HepG2 (cell line): ENCODE data around the gene TBRG4. TPM values are rescaled to one million over a fixed set of nuclear protein-coding genes. Genes with fewer than 3 reads are reported as not detected.

Experiments used
- ATAC-seq: fragments of 200-7000 bp; cut with Tn5 transposase; 3 replicates; pipeline ENCODE4 v1.9.1; 2020; ENCODE audit warnings: mild to moderate bottlenecking, moderate library complexity
- Bru-seq: library from RNA; stranded (reverse); fragments of 400-500 nt; gene quantifications from one replicate; lab custom pipeline; 2021; lab: Mats Ljungman, UMichigan
- BruChase-seq, 2 experiments: library from RNA; stranded (reverse); fragments of 400-500 nt; gene quantifications; one replicate each; lab custom pipeline; 2021; lab: Mats Ljungman, UMichigan
- BruUV-seq: library from RNA; stranded (reverse); fragments of 400-500 nt; replicated peaks from 2 replicates; lab custom pipeline; 2021; lab: Mats Ljungman, UMichigan
- CTCF ChIA-PET: fragments of 300-600 bp; formaldehyde crosslinking; extraction: SDS; loops from one replicate; lab custom pipeline; 2021; ENCODE audit warnings: low total read pairs, inconsistent platforms, low intra/inter-chr PET ratio; lab: Yijun Ruan, JAX
- POLR2A ChIA-PET: fragments of 350-600 bp; sonication (Branson Sonifier 250); formaldehyde crosslinking; loops from one replicate; lab custom pipeline; 2020; ENCODE audit warnings: antibody characterized with exemption, inconsistent platforms; lab: Yijun Ruan, JAX
- DNase-seq: peaks from one replicate; pipeline ENCODE4 v3.0.0-alpha.2; 2015; ENCODE audit warnings: low spot score
- FAIRE-seq: peaks from 3 replicates; lab custom pipeline; 2011; peaks lifted over from hg19 to GRCh38; lab: Jason Lieb, UNC
- H2AFZ ChIP-seq: one replicate; pipeline ENCODE4 v1.6.1; 2011; ENCODE audit warnings: low read length, inconsistent platforms
- H3K27ac ChIP-seq: fragments of 300-600 bp; 3 replicates; pipeline ENCODE4 v1.8.0; 2011; ENCODE audit warnings: mixed run types, mild to moderate bottlenecking, mixed read lengths, low read length, inconsistent platforms; ENCODE audit not compliant: insufficient read depth; ENCODE audit errors: extremely low read length
- H3K27me3 ChIP-seq, 2 experiments: fragments of 200-600 bp in 1 of 2; 2 replicates in 1 of 2; 3 replicates in 1 of 2; pipeline versions ENCODE4 v1.6.0 to v1.8.0; 2011; ENCODE audit warnings: low read length in 2 of 2, mild to moderate bottlenecking in 2 of 2, moderate library complexity in 2 of 2, inconsistent platforms in 1 of 2; ENCODE audit not compliant: insufficient read depth in 2 of 2, control insufficient read depth in 1 of 2
- H3K36me3 ChIP-seq, 2 experiments: fragments of 200-600 bp in 1 of 2; replicated peaks in 1 of 2; 2 replicates in 1 of 2; 3 replicates in 1 of 2; pipeline versions ENCODE4 v1.5.1 to v1.8.0; 2011; ENCODE audit warnings: low read length in 2 of 2, inconsistent platforms in 1 of 2; ENCODE audit not compliant: insufficient read depth in 2 of 2, control insufficient read depth in 1 of 2
- H3K4me1 ChIP-seq: 2 replicates; pipeline ENCODE4 v1.5.1; 2012; ENCODE audit warnings: low read length, inconsistent platforms; ENCODE audit not compliant: insufficient read depth
- H3K4me2 ChIP-seq: 2 replicates; pipeline ENCODE4 v1.6.0; 2011; ENCODE audit warnings: low read depth, low read length, inconsistent platforms
- H3K4me3 ChIP-seq, 3 experiments: fragments of 200-600 bp in 1 of 3; sonication (generic), shearing (Covaris generic) in 1 of 3; replicated peaks in 1 of 3; 2 replicates each; pipeline ENCODE4 v1.5.1; 2011 to 2016; ENCODE audit warnings: low read length in 3 of 3, inconsistent platforms in 2 of 3, low read depth in 2 of 3, mild to moderate bottlenecking in 2 of 3, control low read depth in 1 of 3, mixed read lengths in 1 of 3; ENCODE audit not compliant: insufficient read depth in 1 of 3
- H3K79me2 ChIP-seq: one replicate; pipeline ENCODE4 v1.6.1; 2011; ENCODE audit warnings: low read length, inconsistent platforms; ENCODE audit not compliant: insufficient read depth
- H3K9ac ChIP-seq: 2 replicates; pipeline ENCODE4 v1.6.0; 2011; ENCODE audit warnings: mild to moderate bottlenecking, low read depth, low read length, inconsistent platforms; ENCODE audit not compliant: insufficient read depth
- H3K9me3 ChIP-seq: 2 replicates; pipeline ENCODE4 v1.5.1; 2012; ENCODE audit warnings: mild to moderate bottlenecking, low read length
- H4K20me1 ChIP-seq: 2 replicates; pipeline ENCODE4 v1.6.0; 2011; ENCODE audit warnings: inconsistent platforms, mild to moderate bottlenecking, low read length, moderate library complexity; ENCODE audit not compliant: insufficient read depth
- ARID5B ChIP-seq: IDR thresholded peaks from 2 replicates; pipeline ENCODE4 v1.4.0; 2020; ENCODE audit warnings: mild to moderate bottlenecking, missing genetic modification reagents
- JDP2 ChIP-seq: sonication (generic); formaldehyde crosslinking; IDR thresholded peaks from 2 replicates; pipeline ENCODE4 v1.8.1; 2022; ENCODE audit warnings: missing genetic modification reagents, borderline replicate concordance
- KAT2B ChIP-seq: fragments of 150-350 bp; IDR thresholded peaks from 2 replicates; pipeline ENCODE4 v1.6.1; 2014; ENCODE audit warnings: low read depth, low read length, borderline replicate concordance
- SIN3A ChIP-seq: IDR thresholded peaks from 2 replicates; pipeline ENCODE4 v1.6.1; 2011; ENCODE audit warnings: low read depth, mild to moderate bottlenecking, control low read depth, low read length, borderline replicate concordance
- TCF12 ChIP-seq, 2 experiments: fragments of 450-650 bp in 1 of 2; sonication (generic) in 1 of 2; formaldehyde crosslinking in 1 of 2; IDR thresholded peaks; 2 replicates each; pipeline versions ENCODE4 v1.6.1 to v1.8.0; 2017 to 2022; ENCODE audit warnings: antibody characterized with exemption in 1 of 2, mild to moderate bottlenecking in 1 of 2, missing genetic modification reagents in 1 of 2, moderate library complexity in 1 of 2
- ZNF605 ChIP-seq: sonication (generic); formaldehyde crosslinking; IDR thresholded peaks from 2 replicates; pipeline ENCODE4 v1.8.0; 2022; ENCODE audit warnings: mild to moderate bottlenecking, missing genetic modification reagents
- ZNF713 ChIP-seq: sonication (generic); formaldehyde crosslinking; IDR thresholded peaks from 2 replicates; pipeline ENCODE4 v1.4.0; 2020; ENCODE audit warnings: mild to moderate bottlenecking, missing genetic modification reagents
- ZNF737 ChIP-seq: sonication (generic); formaldehyde crosslinking; IDR thresholded peaks from 2 replicates; pipeline ENCODE4 v1.5.0; 2020; ENCODE audit warnings: missing genetic modification reagents, mild to moderate bottlenecking, borderline replicate concordance
- WGBS: methylation state at CpG from one replicate; pipeline ENCODE4 v1.1.6; 2017; ENCODE audit warnings: low lambda C conversion rate; 5-methylcytosine and 5-hydroxymethylcytosine counted together
- in situ Hi-C: cut with HindIII; loops from 2 replicates; pipeline ENCODE4 v1.10.0; 2017; ENCODE audit warnings: low pct_unique_long_range_greater_than_20kb; ENCODE audit not compliant: extremely low pct_ligation_motif_present
- intact Hi-C: fragments of 100-400 bp; cut with micrococcal nuclease; formaldehyde crosslinking; loops from one replicate; pipeline ENCODE4 v1.10.0; 2022; ENCODE audit not compliant: unreplicated experiment
- long read RNA-seq, 2 experiments: library from RNA in 1 of 2; library from polyadenylated mRNA in 1 of 2; stranded (forward) in 1 of 2; unstranded in 1 of 2; transcript quantifications; one replicate each; pipeline ENCODE4 v2.0.0, GENCODE V29; 2019 to 2022
- polyA minus RNA-seq, 3 experiments: library from RNA; depleted of rRNA, polyadenylated mRNA; stranded (reverse); fragments of >200 nt; gene quantifications; 2 replicates each; pipeline ENCODE4 v1.2.3, GENCODE V29; 2011; ENCODE audit warnings: low replicate concordance in 1 of 3
- polyA plus RNA-seq, 8 experiments: library from polyadenylated mRNA; depleted of rRNA in 3 of 8; stranded (reverse) in 7 of 8; unstranded in 1 of 8; fragments of >200 nt; fragmentation: Illumina TruSeq in 4 of 8; extraction: Trizol in 4 of 8; gene quantifications; 2 replicates each; pipeline versions ENCODE4 v1.2.1 to v1.2.3, GENCODE V29; 2011 to 2016; ENCODE audit warnings: low read depth in 4 of 8, missing spikeins in 1 of 8, mixed read lengths in 1 of 8; ENCODE audit not compliant: insufficient read depth in 1 of 8
- total RNA-seq, 5 experiments: library from RNA; depleted of rRNA; stranded (reverse); fragments of >200 nt; fragmentation: Illumina TruSeq; extraction: Trizol; gene quantifications; 2 replicates each; pipeline ENCODE4 v1.2.3, GENCODE V29; 2016; ENCODE audit warnings: low read depth in 1 of 5
- TF ChIP-seq, protein P1 (sequence below): sonication (generic); formaldehyde crosslinking; IDR thresholded peaks from 2 replicates; pipeline ENCODE4 v1.9.0; 2021; ENCODE audit warnings: missing genetic modification reagents, mild to moderate bottlenecking, borderline replicate concordance

TBRG4 gene
- total RNA-seq (2016; rRNA removed; fragmentation: Illumina TruSeq; extraction: Trizol), result 87.8 and 90.3 TPM in 2 replicates
- 33.6 and 34.9 TPM in 2 replicates for total RNA-seq (2016; cell fraction: cytosol; rRNA removed; fragmentation: Illumina TruSeq; extraction: Trizol; ENCODE audit: low read depth)
- total RNA-seq (2016; cell fraction: insoluble cytoplasmic fraction; rRNA removed; fragmentation: Illumina TruSeq; extraction: Trizol), result 87.0 and 89.8 TPM in 2 replicates
- 33.7 and 38.0 TPM in 2 replicates for total RNA-seq (2016; cell fraction: membrane; rRNA removed; fragmentation: Illumina TruSeq; extraction: Trizol)
- 82.0 and 84.8 TPM in 2 replicates for total RNA-seq (2016; cell fraction: nucleus; rRNA removed; fragmentation: Illumina TruSeq; extraction: Trizol)
- polyA plus RNA-seq (2011; rRNA removed), result 107 and 122 TPM in 2 replicates
- polyA plus RNA-seq (2011; cell fraction: cytosol; rRNA removed), result 79.2 and 104 TPM in 2 replicates
- polyA plus RNA-seq (2011; cell fraction: nucleus; rRNA removed), result 370 and 388 TPM in 2 replicates
- 54.3 and 62.8 TPM in 2 replicates for polyA plus RNA-seq (2012)
- polyA plus RNA-seq (2016; cell fraction: cytosol; fragmentation: Illumina TruSeq; extraction: Trizol; ENCODE audit: low read depth), result 11.2 and 11.7 TPM in 2 replicates
- polyA plus RNA-seq (2016; cell fraction: insoluble cytoplasmic fraction; fragmentation: Illumina TruSeq; extraction: Trizol; ENCODE audit: low read depth), result 71.7 and 72.0 TPM in 2 replicates
- polyA plus RNA-seq (2016; cell fraction: membrane; fragmentation: Illumina TruSeq; extraction: Trizol; ENCODE audit: low read depth), result 17.4 and 18.6 TPM in 2 replicates
- 105 and 123 TPM in 2 replicates for polyA plus RNA-seq (2016; cell fraction: nucleus; fragmentation: Illumina TruSeq; extraction: Trizol; ENCODE audit: insufficient read depth, low read depth)
- polyA minus RNA-seq (2011; rRNA and poly(A)+ RNA removed; ENCODE audit: low replicate concordance), result 224 and 418 TPM in 2 replicates
- 56.5 and 63.0 TPM in 2 replicates for polyA minus RNA-seq (2011; cell fraction: cytosol; rRNA and poly(A)+ RNA removed)
- 193 and 254 TPM in 2 replicates for polyA minus RNA-seq (2011; cell fraction: nucleus; rRNA and poly(A)+ RNA removed)
- Bru-seq, nascent RNA, result percentile 90 among the genes with signal in this experiment
- BruChase-seq, experiment 1, labeled RNA remaining after a 6-hour chase, result percentile 88 among the genes with signal in this experiment
- percentile 83 among the genes with signal in this experiment for BruChase-seq, experiment 2, labeled RNA remaining after a 2-hour chase
- long read RNA-seq, experiment 1, transcript TBRG4-201 (11 exons, 2,243 nt), result major isoform, 69 of 126 reads
- long read RNA-seq, experiment 1, transcript TBRG4-215 (11 exons, 2,190 nt), result minor isoform, 5 of 126 reads
- long read RNA-seq, experiment 1, partial matches to known transcripts, result 14 of 126 reads
- long read RNA-seq, experiment 1, other reads (novel, unspliced or antisense), result 32 of 126 reads
- long read RNA-seq, experiment 2, transcript TBRG4-202 (9 exons, 1,917 nt), result minor isoform, 7 of 203 reads
- long read RNA-seq, experiment 2, transcript TBRG4-215 (11 exons, 2,190 nt), result minor isoform, 6 of 203 reads
- long read RNA-seq, experiment 2, transcript TBRG4-201 (11 exons, 2,243 nt), result major isoform, 85 of 203 reads
- long read RNA-seq, experiment 2, partial matches to known transcripts, result 56 of 203 reads
- long read RNA-seq, experiment 2, other reads (novel, unspliced or antisense), result 45 of 203 reads

GRCh38 chr7:45111298-45112223 is at the start of gene TBRG4:
TSS of gene TBRG4 (minus strand) at chr7:45111697. CDS start at chr7:45109237, 2,460 bp downstream.
- BruUV-seq, result TSS peak; percentile 98
- ChIA-PET POLR2A (interaction anchor here (0.7 to 2.2 kb wide), 21 partner anchors 12 to 771 kb away, joined by 3 to 34 read pairs (median 4); partner anchors contain the start of genes CCM2, DDX56, OGDH and PURB), CTCF (no interaction called here)
- intact Hi-C loops (loop anchor here (5.0 kb wide), 1 partner anchor 109 kb away; the partner anchor contains the start of gene CCM2), in situ Hi-C loops (no loop called here)
- peaks cover 18% of the 10 kb centered on the region for H4K20me1 ChIP-seq
- DNase-seq (peak; percentile 90), FAIRE-seq (peak; percentile 87), ATAC-seq (peak; percentile 92)
- peak within 1 kb of the TSS; percentile 94 for H3K27ac ChIP-seq
- H3K27me3 ChIP-seq, result no peaks in the 10 kb centered on the region; a peak in 1 of 5 replicates
- peaks cover 46% of the 10 kb centered on the region for H3K79me2 ChIP-seq
- peaks cover 57% of the 10 kb centered on the region for H3K4me1 ChIP-seq
- peaks cover 14 to 28% of the 10 kb centered on the region in 2 experiments for H3K36me3 ChIP-seq
- no peak within 1 kb of the TSS for H2AFZ ChIP-seq
- peak within 1 kb of the TSS; percentile 83 to 97 (median 92) for H3K4me3 ChIP-seq
- WGBS, result 0% methylated on average over 40 of the region's 64 CpGs
- peak within 1 kb of the TSS; percentile 97 for H3K9ac ChIP-seq
- H3K4me2 ChIP-seq, result peak within 1 kb of the TSS; percentile 75
- H3K9me3 ChIP-seq, result no peaks in the 10 kb centered on the region
- peak; percentile 97; the same call in 1 of the 2 replicates for TF ChIP-seq SIN3A
- TF ChIP-seq, protein P1, sequence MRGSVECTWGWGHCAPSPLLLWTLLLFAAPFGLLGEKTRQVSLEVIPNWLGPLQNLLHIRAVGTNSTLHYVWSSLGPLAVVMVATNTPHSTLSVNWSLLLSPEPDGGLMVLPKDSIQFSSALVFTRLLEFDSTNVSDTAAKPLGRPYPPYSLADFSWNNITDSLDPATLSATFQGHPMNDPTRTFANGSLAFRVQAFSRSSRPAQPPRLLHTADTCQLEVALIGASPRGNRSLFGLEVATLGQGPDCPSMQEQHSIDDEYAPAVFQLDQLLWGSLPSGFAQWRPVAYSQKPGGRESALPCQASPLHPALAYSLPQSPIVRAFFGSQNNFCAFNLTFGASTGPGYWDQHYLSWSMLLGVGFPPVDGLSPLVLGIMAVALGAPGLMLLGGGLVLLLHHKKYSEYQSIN (CRISPR knock-in tag), result no peak
- TF ChIP-seq TCF12 (IDR thresholded peaks at IDR 0.05), result no peak
- no peak; the same call in 1 of the 2 replicates for TF ChIP-seq TCF12 (CRISPR knock-in tag; IDR thresholded peaks at IDR 0.05)
- no peak; the same call in 1 of the 2 replicates for TF ChIP-seq JDP2 (CRISPR knock-in tag)
- TF ChIP-seq ZNF737 (CRISPR knock-in tag), result peak; percentile 94; the same call in 1 of the 2 replicates
- TF ChIP-seq ZNF605 (CRISPR knock-in tag), result 0 out of 2 replicates have a peak, but pooled peaks have one; percentile 78
- peak; percentile 48 for TF ChIP-seq ARID5B (CRISPR knock-in tag)
- TF ChIP-seq KAT2B, result no peak
- 0 out of 2 replicates have a peak, but pooled peaks have one; percentile 82 for TF ChIP-seq ZNF713 (CRISPR knock-in tag)
